ENCODE results near the gene IGF2BP1.

Gene IGF2BP1

GRCh38 chr17:49071106-49071505, 73.9 kb downstream of the IGF2BP1 start:
- Histone ChIP-seq H3K9me3 (ENCODE audit: severe bottlenecking) (peaks cover 11% of the 10 kb centered on the region), H3K27ac (no peak overlapping the region), H3K27me3 (ENCODE audit: insufficient read depth, low read depth, severe bottlenecking) (no peaks in the 10 kb centered on the region), H3K36me3 (no peaks in the 10 kb centered on the region), H3K4me3 (ENCODE audit: low read depth, low read length) (no peak overlapping the region)
- DNase-seq, result no peak
- TF ChIP-seq, protein P1, sequence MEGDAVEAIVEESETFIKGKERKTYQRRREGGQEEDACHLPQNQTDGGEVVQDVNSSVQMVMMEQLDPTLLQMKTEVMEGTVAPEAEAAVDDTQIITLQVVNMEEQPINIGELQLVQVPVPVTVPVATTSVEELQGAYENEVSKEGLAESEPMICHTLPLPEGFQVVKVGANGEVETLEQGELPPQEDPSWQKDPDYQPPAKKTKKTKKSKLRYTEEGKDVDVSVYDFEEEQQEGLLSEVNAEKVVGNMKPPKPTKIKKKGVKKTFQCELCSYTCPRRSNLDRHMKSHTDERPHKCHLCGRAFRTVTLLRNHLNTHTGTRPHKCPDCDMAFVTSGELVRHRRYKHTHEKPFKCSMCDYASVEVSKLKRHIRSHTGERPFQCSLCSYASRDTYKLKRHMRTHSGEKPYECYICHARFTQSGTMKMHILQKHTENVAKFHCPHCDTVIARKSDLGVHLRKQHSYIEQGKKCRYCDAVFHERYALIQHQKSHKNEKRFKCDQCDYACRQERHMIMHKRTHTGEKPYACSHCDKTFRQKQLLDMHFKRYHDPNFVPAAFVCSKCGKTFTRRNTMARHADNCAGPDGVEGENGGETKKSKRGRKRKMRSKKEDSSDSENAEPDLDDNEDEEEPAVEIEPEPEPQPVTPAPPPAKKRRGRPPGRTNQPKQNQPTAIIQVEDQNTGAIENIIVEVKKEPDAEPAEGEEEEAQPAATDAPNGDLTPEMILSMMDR (IDR thresholded peaks at IDR 0.05; ENCODE audit: low read depth, low read length), result no peak

DNA sequence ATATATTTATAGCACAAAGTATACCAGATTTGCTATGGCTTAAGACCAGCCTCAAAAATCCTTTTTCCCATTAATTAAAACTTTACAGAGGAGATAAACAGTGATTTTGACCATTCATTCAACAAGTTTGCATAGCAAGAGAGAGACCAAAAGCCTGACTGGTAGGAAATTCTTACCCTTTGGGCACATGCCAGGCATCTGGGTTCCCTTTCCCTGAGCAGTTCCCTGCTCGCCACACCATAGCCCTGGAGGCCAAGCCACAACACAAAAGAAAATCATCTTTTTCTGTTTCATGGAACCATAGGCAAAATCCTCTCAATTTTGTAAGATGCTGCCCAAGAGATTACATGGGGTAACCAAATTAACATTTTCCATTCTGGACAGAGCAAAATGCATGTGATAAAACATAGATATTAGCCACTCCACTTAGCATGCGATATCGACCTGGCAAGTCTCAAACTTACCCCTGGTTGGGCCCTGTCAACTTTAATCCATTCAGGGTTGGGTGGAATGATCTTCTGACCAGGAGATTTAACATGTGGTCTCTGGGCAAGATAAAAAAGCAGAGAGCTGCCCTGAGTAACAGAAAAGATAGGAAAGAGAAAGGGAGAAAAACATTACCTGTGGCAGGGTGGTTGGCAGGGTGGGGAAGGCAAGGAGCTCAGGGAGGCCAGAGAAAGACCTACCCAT, 77.8 kb downstream of the IGF2BP1 start:
- Histone ChIP-seq H3K36me3 (no peaks in the 10 kb centered on the region), H3K27me3 (ENCODE audit: insufficient read depth, low read depth, severe bottlenecking) (no peaks in the 10 kb centered on the region), H3K27ac (no peak overlapping the region), H3K9me3 (ENCODE audit: severe bottlenecking) (peaks cover 19% of the 10 kb centered on the region), H3K4me3 (ENCODE audit: low read depth, low read length) (no peak overlapping the region)
- no peak for DNase-seq
- TF ChIP-seq, protein P1 (IDR thresholded peaks at IDR 0.05; ENCODE audit: low read depth, low read length), result no peak

GRCh38 chr17:49076573-49077384, 79.6 kb downstream of the IGF2BP1 start:
- Histone ChIP-seq H3K4me3 (ENCODE audit: low read depth, low read length) (no peak overlapping the region), H3K27ac (no peak overlapping the region), H3K27me3 (ENCODE audit: insufficient read depth, low read depth, severe bottlenecking) (no peaks in the 10 kb centered on the region), H3K36me3 (no peaks in the 10 kb centered on the region), H3K9me3 (ENCODE audit: severe bottlenecking) (peaks cover 17% of the 10 kb centered on the region)
- TF ChIP-seq, protein P1 (IDR thresholded peaks at IDR 0.05; ENCODE audit: low read depth, low read length), result no peak
- DNase-seq, result no peak

- Histone ChIP-seq H3K27ac (no peak overlapping the region), H3K27me3 (ENCODE audit: insufficient read depth, low read depth, severe bottlenecking) (no peaks in the 10 kb centered on the region), H3K9me3 (ENCODE audit: severe bottlenecking) (peaks cover 17% of the 10 kb centered on the region), H3K36me3 (no peaks in the 10 kb centered on the region), H3K4me3 (ENCODE audit: low read depth, low read length) (no peak overlapping the region)
- TF ChIP-seq, protein P1 (IDR thresholded peaks at IDR 0.05; ENCODE audit: low read depth, low read length), result no peak
- DNase-seq, result no peak
These were observed 81.1 kb downstream of the IGF2BP1 start for GRCh38 chr17:49078248-49078647.

DNA sequence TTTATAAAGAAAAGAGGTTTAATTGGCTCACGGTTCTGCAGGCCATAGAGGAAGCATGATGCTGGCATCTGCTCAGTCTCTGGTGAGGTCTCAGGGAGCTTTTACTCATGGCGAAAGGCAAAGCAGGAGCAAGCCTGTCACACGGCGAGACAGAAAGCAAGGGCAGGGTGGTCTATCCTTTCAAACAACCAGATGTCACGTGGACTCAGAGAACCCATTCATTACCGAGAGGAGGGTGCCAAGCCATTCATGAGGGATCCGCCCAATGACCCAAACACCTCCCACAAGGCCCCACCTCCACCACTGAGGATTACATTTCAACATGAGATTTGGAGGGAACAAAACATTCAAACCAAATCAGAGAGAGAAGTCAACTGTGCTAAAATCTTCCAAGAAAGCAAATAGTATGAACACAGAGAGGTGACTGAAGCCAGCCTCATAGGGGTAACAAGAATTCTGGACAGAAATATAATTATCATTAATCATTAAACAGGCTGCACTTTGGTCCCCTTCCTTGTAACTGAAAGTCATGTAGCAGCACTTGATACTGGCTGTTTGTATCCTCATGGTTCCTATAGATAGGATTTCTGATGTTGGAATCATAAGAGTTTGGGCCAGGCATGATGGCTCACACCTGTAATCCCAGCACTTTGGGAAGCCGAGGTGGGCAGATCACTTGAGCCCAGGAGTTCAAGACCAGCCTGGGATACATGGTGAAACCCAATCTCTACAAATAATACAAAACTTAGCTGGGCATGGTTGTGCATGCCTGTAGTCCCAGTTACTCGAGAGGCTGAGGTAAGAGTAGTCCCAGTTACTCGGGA, 82.9 kb downstream of the IGF2BP1 start:
- no peak for DNase-seq

More for the DNA sequence above, 82.9 kb downstream of the IGF2BP1 start:
- H3K27me3 ChIP-seq (ENCODE audit: insufficient read depth, low read depth, severe bottlenecking), result no peaks in the 10 kb centered on the region
- H3K9me3 ChIP-seq (ENCODE audit: severe bottlenecking), result peaks cover 17% of the 10 kb centered on the region
- no peak overlapping the region for H3K27ac ChIP-seq
- H3K36me3 ChIP-seq, result no peaks in the 10 kb centered on the region
- no peak overlapping the region for H3K4me3 ChIP-seq (ENCODE audit: low read depth, low read length)
- TF ChIP-seq, protein P1 (IDR thresholded peaks at IDR 0.05; ENCODE audit: low read depth, low read length), result no peak

Measured in WERI-Rb-1 (cell line).